ENCODE results near the gene GASK1A. TPM values are rescaled to one million over a fixed set of nuclear protein-coding genes. Genes with fewer than 3 reads are reported as not detected.

GASK1A gene
- total RNA-seq, 2 donors from 2014 or later: not detected

- Mint-ChIP-seq H3K27ac (no peak overlapping the region), H3K27me3 (no peaks in the 10 kb centered on the region), H3K9me3 (peaks cover 3% of the 10 kb centered on the region), H3K4me1 (peaks cover 3% of the 10 kb centered on the region), H3K36me3 (ENCODE audit: low read depth) (peaks cover 50% of the 10 kb centered on the region), H3K4me3 (no peak overlapping the region)
- ATAC-seq (replicated peaks): no peak
These were observed 102.7 kb downstream of the GASK1A start for GRCh38 chr3:43081796-43082195.

DNA sequence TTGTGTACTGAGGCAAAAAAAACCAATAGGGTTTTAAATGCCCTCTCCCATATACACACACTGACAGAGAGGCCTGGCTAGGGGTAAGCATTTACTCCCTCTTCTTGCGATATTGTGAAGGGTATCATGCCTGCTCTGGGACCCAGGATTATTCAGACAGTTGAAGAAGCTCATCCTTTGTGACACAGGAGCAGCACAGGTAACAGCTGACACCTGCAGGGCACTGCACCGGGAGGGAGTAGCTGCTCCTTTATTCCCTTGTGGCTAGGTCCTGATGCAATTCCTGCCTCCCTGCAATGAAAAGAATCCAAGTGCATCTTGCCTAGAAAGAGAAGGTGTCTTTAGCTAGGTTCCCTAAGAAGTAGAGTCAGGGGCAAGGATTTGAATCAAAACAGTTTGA, 103.3 kb downstream of the GASK1A start:
- Mint-ChIP-seq H3K9me3 (peaks cover 3% of the 10 kb centered on the region), H3K36me3 (ENCODE audit: low read depth) (peaks cover 50% of the 10 kb centered on the region), H3K4me1 (peaks cover 5% of the 10 kb centered on the region), H3K27me3 (no peaks in the 10 kb centered on the region), H3K4me3 (no peak overlapping the region), H3K27ac (no peak overlapping the region)
- no peak for ATAC-seq (replicated peaks)

- Mint-ChIP-seq H3K36me3 (ENCODE audit: low read depth) (peaks cover 26% of the 10 kb centered on the region), H3K27ac (no peak overlapping the region), H3K27me3 (no peaks in the 10 kb centered on the region), H3K9me3 (no peaks in the 10 kb centered on the region), H3K4me1 (peaks cover 6% of the 10 kb centered on the region), H3K4me3 (no peak overlapping the region)
- ATAC-seq (replicated peaks): no peak
These were observed 107.5 kb downstream of the GASK1A start for GRCh38 chr3:43086460-43087165.

GRCh38 chr3:43087249-43087776, 108.2 kb downstream of the GASK1A start:
- Mint-ChIP-seq H3K9me3 (no peaks in the 10 kb centered on the region), H3K4me3 (no peak overlapping the region), H3K4me1 (peaks cover 10% of the 10 kb centered on the region), H3K27me3 (no peaks in the 10 kb centered on the region), H3K36me3 (ENCODE audit: low read depth) (peaks cover 26% of the 10 kb centered on the region), H3K27ac (no peak overlapping the region)
- no peak for ATAC-seq (replicated peaks)

DNA sequence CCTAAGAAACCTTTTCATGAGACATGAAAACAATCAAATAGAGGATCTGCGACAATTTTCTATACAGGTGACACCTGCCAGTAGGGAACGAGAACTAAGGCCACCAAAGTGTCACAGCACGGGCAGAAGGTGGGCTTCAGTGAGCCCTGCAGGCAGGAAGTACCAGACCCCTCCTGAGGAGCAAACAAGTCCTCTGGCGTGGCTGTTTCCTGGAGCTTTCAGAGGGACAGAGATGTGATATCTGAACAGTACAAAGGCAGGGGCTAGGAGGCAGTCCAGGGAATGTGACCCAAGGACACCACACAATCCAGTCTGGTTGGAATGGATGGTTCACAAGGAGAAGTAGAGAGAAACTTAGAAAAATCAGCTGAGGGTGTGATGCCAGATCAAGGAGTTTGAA, 110.0 kb downstream of the GASK1A start:
- no peak overlapping the region for H3K4me3 Mint-ChIP-seq
- peaks cover 10% of the 10 kb centered on the region for H3K4me1 Mint-ChIP-seq
- no peaks in the 10 kb centered on the region for H3K9me3 Mint-ChIP-seq
- H3K27ac Mint-ChIP-seq: no peak overlapping the region
- H3K36me3 Mint-ChIP-seq (ENCODE audit: low read depth): peaks cover 9% of the 10 kb centered on the region
- no peak for ATAC-seq (replicated peaks)
- H3K27me3 Mint-ChIP-seq: no peaks in the 10 kb centered on the region

DNA sequence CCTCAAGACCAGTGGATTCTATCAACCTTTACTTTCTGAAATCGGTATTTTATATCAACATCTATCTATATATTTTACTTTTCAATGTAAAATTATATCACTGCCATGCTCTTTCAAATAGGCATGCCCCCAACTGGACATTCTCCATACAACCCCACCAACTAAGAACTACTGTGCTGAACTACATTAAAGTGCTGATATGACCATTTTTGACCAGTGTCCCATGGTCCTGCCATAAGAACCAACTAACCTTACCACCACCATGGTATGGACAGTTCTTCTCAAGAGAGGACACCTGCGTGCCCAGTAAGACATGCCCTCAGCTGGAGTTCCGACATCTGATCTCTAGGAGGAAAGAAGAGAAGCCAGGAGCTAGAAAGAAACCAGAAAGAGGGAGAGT, 111.1 kb downstream of the GASK1A start:
- no peak for ATAC-seq (replicated peaks)
- Mint-ChIP-seq H3K36me3 (ENCODE audit: low read depth) (no peaks in the 10 kb centered on the region), H3K27ac (no peak overlapping the region)

GRCh38 chr3:43091481-43091880, 112.4 kb downstream of the GASK1A start:
- no peak overlapping the region for H3K27ac Mint-ChIP-seq
- no peaks in the 10 kb centered on the region for H3K36me3 Mint-ChIP-seq (ENCODE audit: low read depth)
- H3K27me3 Mint-ChIP-seq: no peaks in the 10 kb centered on the region
- H3K9me3 Mint-ChIP-seq: no peaks in the 10 kb centered on the region
- no peak overlapping the region for H3K4me3 Mint-ChIP-seq
- H3K4me1 Mint-ChIP-seq: peaks cover 10% of the 10 kb centered on the region
- no peak for ATAC-seq (replicated peaks)

More for the DNA sequence above, 111.1 kb downstream of the GASK1A start:
- H3K9me3 Mint-ChIP-seq: no peaks in the 10 kb centered on the region
- no peaks in the 10 kb centered on the region for H3K27me3 Mint-ChIP-seq
- H3K4me1 Mint-ChIP-seq: peaks cover 10% of the 10 kb centered on the region
- no peak overlapping the region for H3K4me3 Mint-ChIP-seq

GRCh38 chr3:43093006-43093405, 113.9 kb downstream of the GASK1A start:
- H3K4me1 Mint-ChIP-seq: peaks cover 5% of the 10 kb centered on the region
- no peak for ATAC-seq (replicated peaks)
- H3K9me3 Mint-ChIP-seq: no peaks in the 10 kb centered on the region
- H3K27ac Mint-ChIP-seq: no peak overlapping the region
- H3K4me3 Mint-ChIP-seq: no peak overlapping the region
- no peaks in the 10 kb centered on the region for H3K27me3 Mint-ChIP-seq
- no peaks in the 10 kb centered on the region for H3K36me3 Mint-ChIP-seq (ENCODE audit: low read depth)

DNA sequence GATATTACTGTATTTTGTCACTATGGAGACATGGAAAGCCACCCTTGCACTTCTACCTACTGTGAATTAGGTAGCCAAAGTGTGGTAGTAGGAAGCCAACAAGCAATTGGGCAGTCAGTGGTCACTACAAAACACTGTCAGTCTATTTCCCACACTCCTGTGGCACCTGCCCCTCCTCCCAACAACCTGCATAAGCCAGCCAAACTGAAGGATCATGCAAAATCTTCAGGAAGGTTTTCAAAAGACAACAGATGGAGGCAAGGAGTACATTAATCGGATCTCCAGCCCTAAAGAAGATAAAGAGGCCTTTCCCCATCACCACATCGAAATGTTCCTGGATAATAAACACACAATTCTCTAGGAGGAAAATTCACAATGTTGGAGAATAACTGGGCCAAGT, 114.9 kb downstream of the GASK1A start:
- ATAC-seq (replicated peaks): no peak
- Mint-ChIP-seq H3K9me3 (no peaks in the 10 kb centered on the region), H3K27ac (no peak overlapping the region), H3K36me3 (ENCODE audit: low read depth) (no peaks in the 10 kb centered on the region), H3K4me3 (no peak overlapping the region), H3K27me3 (no peaks in the 10 kb centered on the region), H3K4me1 (peaks cover 5% of the 10 kb centered on the region)

DNA sequence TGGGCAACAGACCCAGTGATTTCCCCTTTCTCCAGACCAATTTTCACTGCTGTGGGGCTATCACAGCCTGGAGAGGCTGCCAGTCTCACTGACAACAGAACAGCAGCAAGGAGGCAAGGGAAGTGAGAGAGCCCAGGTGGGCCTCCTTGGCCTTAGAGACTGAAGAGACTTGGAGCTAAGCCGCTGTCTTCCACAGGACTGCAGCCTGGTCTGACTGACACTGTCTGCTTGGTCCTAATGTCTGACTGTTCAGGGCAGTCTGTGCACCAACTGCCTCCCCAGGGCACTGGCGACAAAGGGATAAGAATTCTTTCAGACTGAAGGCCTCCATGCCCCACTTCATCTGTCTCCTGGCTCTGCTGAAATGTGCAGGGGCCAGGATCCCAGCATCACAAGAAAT, 115.3 kb downstream of the GASK1A start:
- Mint-ChIP-seq H3K36me3 (ENCODE audit: low read depth) (no peaks in the 10 kb centered on the region), H3K27me3 (no peaks in the 10 kb centered on the region), H3K27ac (no peak overlapping the region), H3K9me3 (no peaks in the 10 kb centered on the region), H3K4me3 (no peak overlapping the region), H3K4me1 (peaks cover 5% of the 10 kb centered on the region)
- no peak for ATAC-seq (replicated peaks)

DNA sequence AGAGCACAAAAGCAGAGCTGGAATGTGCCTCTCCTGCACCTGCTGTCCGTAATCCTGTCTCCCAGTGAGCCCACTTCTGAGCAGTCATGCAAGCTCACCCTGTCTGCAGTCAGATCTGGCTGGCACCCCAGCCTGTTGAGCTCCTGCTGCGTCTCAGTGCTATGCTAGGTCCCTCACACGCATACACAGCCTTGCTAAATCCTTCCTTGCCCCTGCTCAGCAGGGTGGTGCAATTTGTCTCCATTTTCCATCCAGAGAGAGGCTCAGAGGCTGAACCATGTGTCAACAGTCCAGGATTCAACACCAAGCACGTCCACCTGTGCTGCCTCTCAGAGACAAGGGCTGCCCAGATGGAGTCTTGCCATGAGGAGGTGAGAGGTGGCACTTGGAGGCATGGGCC, 115.7 kb downstream of the GASK1A start:
- Mint-ChIP-seq H3K4me1 (peaks cover 5% of the 10 kb centered on the region), H3K4me3 (no peak overlapping the region), H3K36me3 (ENCODE audit: low read depth) (no peaks in the 10 kb centered on the region), H3K27ac (no peak overlapping the region), H3K9me3 (no peaks in the 10 kb centered on the region), H3K27me3 (no peaks in the 10 kb centered on the region)
- ATAC-seq (replicated peaks): no peak

DNA sequence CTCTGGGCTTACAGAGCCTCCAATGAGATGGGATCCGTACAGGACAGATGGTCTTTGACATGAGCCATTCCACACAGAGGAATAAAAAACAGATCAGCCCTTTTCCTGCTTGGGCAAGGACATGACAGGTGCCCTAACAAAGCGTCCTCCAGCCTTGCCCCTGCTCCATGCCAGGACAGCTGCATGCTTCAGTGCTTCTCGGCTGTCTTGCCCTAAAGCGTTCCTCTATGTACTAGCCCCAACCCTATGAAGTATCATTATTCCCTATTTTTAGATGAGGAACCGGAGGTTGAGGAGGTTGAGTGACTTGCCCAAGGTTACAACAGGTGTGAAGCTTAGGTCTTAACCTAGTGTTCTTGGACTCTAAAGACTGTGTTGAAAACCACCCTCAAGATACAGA, 116.3 kb downstream of the GASK1A start:
- Mint-ChIP-seq H3K27ac (no peak overlapping the region), H3K9me3 (no peaks in the 10 kb centered on the region), H3K4me1 (peaks cover 5% of the 10 kb centered on the region), H3K36me3 (ENCODE audit: low read depth) (no peaks in the 10 kb centered on the region), H3K27me3 (no peaks in the 10 kb centered on the region), H3K4me3 (no peak overlapping the region)
- no peak for ATAC-seq (replicated peaks)

GRCh38 chr3:43096761-43097160, 117.7 kb downstream of the GASK1A start:
- H3K4me3 Mint-ChIP-seq: no peak overlapping the region
- H3K9me3 Mint-ChIP-seq: no peaks in the 10 kb centered on the region
- no peak for ATAC-seq (replicated peaks)
- no peaks in the 10 kb centered on the region for H3K36me3 Mint-ChIP-seq (ENCODE audit: low read depth)
- H3K27me3 Mint-ChIP-seq: no peaks in the 10 kb centered on the region
- no peak overlapping the region for H3K27ac Mint-ChIP-seq
- peaks cover 8% of the 10 kb centered on the region for H3K4me1 Mint-ChIP-seq

DNA sequence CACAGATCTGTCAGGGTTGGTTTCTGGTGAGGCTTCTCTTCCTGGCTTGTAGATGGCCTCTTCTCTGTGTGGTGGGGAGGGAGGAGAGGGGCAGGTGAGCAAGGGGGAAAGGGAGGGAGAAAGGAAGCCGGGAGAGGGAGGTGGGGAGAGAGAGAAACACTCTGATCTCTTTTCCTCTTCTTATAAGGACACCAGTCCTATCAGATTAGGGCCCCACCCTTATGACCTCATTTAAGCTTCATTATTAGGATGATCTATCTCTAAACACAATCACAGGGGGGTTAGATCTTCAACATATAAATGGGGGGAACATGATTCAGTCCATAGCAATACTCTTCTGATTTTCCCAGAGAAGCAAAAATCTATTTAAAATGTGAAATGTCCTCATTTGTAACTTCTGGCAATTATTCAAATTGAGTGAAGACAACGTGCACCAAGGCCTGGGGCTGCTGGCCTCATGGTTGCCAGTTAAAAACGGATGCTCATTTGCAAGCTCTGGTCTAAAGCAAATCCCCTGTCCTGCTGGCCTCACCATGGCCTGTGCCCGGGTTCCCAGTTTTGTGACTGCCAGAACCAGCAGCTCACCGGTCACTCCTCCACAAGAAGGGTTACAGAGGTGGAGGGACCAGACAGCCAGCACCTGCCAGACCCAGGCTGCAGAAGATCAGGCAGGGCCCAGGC, 118.4 kb downstream of the GASK1A start:
- peaks cover 6% of the 10 kb centered on the region for H3K4me1 Mint-ChIP-seq
- H3K27ac Mint-ChIP-seq: no peak overlapping the region
- H3K27me3 Mint-ChIP-seq: no peaks in the 10 kb centered on the region

GRCh38 chr3:43098761-43099160, 119.7 kb downstream of the GASK1A start:
- ATAC-seq (replicated peaks): no peak
- H3K4me3 Mint-ChIP-seq: no peak overlapping the region
- H3K4me1 Mint-ChIP-seq: peaks cover 6% of the 10 kb centered on the region
- H3K27me3 Mint-ChIP-seq: no peaks in the 10 kb centered on the region
- no peak overlapping the region for H3K27ac Mint-ChIP-seq
- no peaks in the 10 kb centered on the region for H3K9me3 Mint-ChIP-seq
- no peaks in the 10 kb centered on the region for H3K36me3 Mint-ChIP-seq (ENCODE audit: low read depth)

More for the DNA sequence above, 118.4 kb downstream of the GASK1A start:
- H3K9me3 Mint-ChIP-seq: no peaks in the 10 kb centered on the region
- H3K4me3 Mint-ChIP-seq: no peak overlapping the region
- no peak for ATAC-seq (replicated peaks)
- no peaks in the 10 kb centered on the region for H3K36me3 Mint-ChIP-seq (ENCODE audit: low read depth)
